GM23338 (cell line): ENCODE measurements around the gene NOTO.

Experiments used
- POLR2AphosphoS5 ChIP-seq: IDR thresholded peaks from 2 replicates; pipeline ENCODE4 v1.6.1; 2016; ENCODE audit warnings: antibody characterized with exemption, low read depth
- TF ChIP-seq, protein P1 (sequence below): IDR thresholded peaks from one replicate; pipeline ENCODE4 v1.6.1; 2018; ENCODE audit warnings: antibody characterized with exemption; ENCODE audit not compliant: unreplicated experiment
- TF ChIP-seq, protein P2 (sequence below), 2 experiments: fragments of 200-600 bp in 1 of 2; sonication (generic) in 1 of 2; conservative IDR thresholded peaks; 2 replicates each; pipeline versions ENCODE4 v1.5.1 to v1.6.1; 2016 to 2017; ENCODE audit warnings: antibody characterized with exemption in 2 of 2, low read depth in 2 of 2, mild to moderate bottlenecking in 2 of 2, moderate library complexity in 1 of 2

DNA sequence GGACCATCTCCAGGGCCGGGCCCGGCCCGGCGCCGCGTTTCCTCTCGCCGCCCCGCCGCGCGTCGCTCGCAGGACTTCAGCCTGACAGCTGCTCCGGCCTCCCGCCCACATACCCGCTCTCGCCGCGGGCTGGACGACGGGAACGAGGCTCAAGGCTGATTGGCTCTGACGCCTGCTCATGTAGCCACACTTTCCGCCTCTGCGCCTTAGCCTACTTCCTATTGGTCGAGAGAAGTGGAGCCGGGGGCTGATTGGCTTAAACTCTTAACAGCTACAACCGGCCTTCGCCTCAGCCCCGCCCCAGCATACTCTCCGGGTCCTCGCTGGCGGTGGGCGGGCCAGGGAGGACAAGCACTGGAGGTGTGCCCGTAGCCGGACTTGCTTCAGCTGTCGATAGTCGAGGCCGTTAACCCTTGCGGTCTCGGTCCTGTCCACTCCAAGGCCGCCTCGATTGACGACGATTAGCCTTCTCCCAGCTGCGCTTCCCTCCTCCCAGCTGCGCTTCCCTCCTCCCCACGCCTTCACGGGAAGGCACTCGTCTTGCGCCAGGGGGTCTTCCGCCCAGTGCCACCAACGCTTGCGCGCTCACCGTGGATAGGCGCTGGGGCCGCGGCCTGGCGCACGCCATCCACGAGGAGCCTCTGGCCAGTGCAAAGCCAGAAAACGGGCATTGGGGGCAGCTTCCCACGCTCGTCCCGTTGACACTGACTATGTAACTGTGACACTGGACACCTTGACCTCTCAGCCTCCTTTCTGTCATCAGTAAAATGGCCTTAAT, 31.0 kb downstream of the NOTO start, which contains the start of gene PRADC1:
- TF ChIP-seq, protein P1, sequence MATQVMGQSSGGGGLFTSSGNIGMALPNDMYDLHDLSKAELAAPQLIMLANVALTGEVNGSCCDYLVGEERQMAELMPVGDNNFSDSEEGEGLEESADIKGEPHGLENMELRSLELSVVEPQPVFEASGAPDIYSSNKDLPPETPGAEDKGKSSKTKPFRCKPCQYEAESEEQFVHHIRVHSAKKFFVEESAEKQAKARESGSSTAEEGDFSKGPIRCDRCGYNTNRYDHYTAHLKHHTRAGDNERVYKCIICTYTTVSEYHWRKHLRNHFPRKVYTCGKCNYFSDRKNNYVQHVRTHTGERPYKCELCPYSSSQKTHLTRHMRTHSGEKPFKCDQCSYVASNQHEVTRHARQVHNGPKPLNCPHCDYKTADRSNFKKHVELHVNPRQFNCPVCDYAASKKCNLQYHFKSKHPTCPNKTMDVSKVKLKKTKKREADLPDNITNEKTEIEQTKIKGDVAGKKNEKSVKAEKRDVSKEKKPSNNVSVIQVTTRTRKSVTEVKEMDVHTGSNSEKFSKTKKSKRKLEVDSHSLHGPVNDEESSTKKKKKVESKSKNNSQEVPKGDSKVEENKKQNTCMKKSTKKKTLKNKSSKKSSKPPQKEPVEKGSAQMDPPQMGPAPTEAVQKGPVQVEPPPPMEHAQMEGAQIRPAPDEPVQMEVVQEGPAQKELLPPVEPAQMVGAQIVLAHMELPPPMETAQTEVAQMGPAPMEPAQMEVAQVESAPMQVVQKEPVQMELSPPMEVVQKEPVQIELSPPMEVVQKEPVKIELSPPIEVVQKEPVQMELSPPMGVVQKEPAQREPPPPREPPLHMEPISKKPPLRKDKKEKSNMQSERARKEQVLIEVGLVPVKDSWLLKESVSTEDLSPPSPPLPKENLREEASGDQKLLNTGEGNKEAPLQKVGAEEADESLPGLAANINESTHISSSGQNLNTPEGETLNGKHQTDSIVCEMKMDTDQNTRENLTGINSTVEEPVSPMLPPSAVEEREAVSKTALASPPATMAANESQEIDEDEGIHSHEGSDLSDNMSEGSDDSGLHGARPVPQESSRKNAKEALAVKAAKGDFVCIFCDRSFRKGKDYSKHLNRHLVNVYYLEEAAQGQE = no peak
- TF ChIP-seq, protein P2, sequence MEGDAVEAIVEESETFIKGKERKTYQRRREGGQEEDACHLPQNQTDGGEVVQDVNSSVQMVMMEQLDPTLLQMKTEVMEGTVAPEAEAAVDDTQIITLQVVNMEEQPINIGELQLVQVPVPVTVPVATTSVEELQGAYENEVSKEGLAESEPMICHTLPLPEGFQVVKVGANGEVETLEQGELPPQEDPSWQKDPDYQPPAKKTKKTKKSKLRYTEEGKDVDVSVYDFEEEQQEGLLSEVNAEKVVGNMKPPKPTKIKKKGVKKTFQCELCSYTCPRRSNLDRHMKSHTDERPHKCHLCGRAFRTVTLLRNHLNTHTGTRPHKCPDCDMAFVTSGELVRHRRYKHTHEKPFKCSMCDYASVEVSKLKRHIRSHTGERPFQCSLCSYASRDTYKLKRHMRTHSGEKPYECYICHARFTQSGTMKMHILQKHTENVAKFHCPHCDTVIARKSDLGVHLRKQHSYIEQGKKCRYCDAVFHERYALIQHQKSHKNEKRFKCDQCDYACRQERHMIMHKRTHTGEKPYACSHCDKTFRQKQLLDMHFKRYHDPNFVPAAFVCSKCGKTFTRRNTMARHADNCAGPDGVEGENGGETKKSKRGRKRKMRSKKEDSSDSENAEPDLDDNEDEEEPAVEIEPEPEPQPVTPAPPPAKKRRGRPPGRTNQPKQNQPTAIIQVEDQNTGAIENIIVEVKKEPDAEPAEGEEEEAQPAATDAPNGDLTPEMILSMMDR (conservative IDR thresholded peaks at IDR 0.05; ENCODE audit: low read depth in 2 of 2) = no peak
- 0 out of 2 replicates have a peak, but pooled peaks have one; percentile 37 for TF ChIP-seq POLR2AphosphoS5
